H1 (cell line): ENCODE measurements around the gene TSPEAR. TPM values are rescaled to one million over a fixed set of nuclear protein-coding genes. Genes with fewer than 3 reads are reported as not detected.

ENCODE experiments used
- CHD2 ChIP-seq: IDR thresholded peaks from 2 replicates; pipeline ENCODE4 v1.6.1; 2012; ENCODE audit warnings: low read length, improper control_type of control experiment
- polyA plus RNA-seq, 7 experiments: library from polyadenylated mRNA; depleted of rRNA in 3 of 7; stranded (reverse) in 5 of 7; unstranded in 2 of 7; fragments of >200 nt in 5 of 7; fragments of 200-250 nt in 2 of 7; gene quantifications; 1 replicate in 5 of 7; 2 replicates in 1 of 7; 4 replicates in 1 of 7; pipeline versions ENCODE4 v1.2.1 to v1.2.3, GENCODE V29; 2011 to 2013; ENCODE audit warnings: missing spikeins in 2 of 7, mixed read lengths in 2 of 7
- total RNA-seq: library from RNA; stranded (reverse); fragmentation: NEBNext Ultra II Directional; extraction: Animal tissue kit (Norgen Biotek cat#: 25700); gene quantifications from 2 replicates; pipeline ENCODE4 v1.2.1, GENCODE V29; 2021
- TF ChIP-seq, protein P1 (sequence below): fragments of 300-600 bp; sonication (generic); IDR thresholded peaks from 2 replicates; pipeline ENCODE4 v1.7.1; 2012; ENCODE audit warnings: low read length, moderate library complexity, mild to moderate bottlenecking, inconsistent platforms; ENCODE audit not compliant: insufficient replicate concordance

TSPEAR gene
- total and polyA plus RNA-seq, 2 of the 8 experiments (the other 6 are each of a cell fraction or from before 2014, with no cell fraction given): 0.58 to 0.89 TPM

DNA sequence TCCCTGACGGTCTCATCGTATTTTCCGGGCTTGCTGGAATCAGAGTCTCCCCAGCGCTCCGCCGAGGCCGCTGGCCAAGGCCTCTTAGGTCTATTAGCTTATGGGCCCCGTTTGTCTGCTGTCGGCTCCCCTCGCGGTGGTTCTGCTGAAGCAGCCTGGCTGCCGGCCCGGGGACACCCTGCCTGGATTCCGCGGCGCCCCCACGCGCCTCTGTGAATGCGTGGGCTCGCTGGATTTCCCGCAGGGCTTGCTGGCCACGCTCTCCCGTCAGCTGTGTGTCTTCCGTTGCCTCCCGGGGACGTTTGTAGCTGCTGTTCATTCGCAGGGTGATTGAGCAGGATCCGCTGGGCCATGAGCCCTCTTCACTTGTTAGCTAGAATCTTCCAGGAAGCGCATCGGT is 247.6 kb downstream of the TSPEAR start (continued):
- TF ChIP-seq, protein P1, sequence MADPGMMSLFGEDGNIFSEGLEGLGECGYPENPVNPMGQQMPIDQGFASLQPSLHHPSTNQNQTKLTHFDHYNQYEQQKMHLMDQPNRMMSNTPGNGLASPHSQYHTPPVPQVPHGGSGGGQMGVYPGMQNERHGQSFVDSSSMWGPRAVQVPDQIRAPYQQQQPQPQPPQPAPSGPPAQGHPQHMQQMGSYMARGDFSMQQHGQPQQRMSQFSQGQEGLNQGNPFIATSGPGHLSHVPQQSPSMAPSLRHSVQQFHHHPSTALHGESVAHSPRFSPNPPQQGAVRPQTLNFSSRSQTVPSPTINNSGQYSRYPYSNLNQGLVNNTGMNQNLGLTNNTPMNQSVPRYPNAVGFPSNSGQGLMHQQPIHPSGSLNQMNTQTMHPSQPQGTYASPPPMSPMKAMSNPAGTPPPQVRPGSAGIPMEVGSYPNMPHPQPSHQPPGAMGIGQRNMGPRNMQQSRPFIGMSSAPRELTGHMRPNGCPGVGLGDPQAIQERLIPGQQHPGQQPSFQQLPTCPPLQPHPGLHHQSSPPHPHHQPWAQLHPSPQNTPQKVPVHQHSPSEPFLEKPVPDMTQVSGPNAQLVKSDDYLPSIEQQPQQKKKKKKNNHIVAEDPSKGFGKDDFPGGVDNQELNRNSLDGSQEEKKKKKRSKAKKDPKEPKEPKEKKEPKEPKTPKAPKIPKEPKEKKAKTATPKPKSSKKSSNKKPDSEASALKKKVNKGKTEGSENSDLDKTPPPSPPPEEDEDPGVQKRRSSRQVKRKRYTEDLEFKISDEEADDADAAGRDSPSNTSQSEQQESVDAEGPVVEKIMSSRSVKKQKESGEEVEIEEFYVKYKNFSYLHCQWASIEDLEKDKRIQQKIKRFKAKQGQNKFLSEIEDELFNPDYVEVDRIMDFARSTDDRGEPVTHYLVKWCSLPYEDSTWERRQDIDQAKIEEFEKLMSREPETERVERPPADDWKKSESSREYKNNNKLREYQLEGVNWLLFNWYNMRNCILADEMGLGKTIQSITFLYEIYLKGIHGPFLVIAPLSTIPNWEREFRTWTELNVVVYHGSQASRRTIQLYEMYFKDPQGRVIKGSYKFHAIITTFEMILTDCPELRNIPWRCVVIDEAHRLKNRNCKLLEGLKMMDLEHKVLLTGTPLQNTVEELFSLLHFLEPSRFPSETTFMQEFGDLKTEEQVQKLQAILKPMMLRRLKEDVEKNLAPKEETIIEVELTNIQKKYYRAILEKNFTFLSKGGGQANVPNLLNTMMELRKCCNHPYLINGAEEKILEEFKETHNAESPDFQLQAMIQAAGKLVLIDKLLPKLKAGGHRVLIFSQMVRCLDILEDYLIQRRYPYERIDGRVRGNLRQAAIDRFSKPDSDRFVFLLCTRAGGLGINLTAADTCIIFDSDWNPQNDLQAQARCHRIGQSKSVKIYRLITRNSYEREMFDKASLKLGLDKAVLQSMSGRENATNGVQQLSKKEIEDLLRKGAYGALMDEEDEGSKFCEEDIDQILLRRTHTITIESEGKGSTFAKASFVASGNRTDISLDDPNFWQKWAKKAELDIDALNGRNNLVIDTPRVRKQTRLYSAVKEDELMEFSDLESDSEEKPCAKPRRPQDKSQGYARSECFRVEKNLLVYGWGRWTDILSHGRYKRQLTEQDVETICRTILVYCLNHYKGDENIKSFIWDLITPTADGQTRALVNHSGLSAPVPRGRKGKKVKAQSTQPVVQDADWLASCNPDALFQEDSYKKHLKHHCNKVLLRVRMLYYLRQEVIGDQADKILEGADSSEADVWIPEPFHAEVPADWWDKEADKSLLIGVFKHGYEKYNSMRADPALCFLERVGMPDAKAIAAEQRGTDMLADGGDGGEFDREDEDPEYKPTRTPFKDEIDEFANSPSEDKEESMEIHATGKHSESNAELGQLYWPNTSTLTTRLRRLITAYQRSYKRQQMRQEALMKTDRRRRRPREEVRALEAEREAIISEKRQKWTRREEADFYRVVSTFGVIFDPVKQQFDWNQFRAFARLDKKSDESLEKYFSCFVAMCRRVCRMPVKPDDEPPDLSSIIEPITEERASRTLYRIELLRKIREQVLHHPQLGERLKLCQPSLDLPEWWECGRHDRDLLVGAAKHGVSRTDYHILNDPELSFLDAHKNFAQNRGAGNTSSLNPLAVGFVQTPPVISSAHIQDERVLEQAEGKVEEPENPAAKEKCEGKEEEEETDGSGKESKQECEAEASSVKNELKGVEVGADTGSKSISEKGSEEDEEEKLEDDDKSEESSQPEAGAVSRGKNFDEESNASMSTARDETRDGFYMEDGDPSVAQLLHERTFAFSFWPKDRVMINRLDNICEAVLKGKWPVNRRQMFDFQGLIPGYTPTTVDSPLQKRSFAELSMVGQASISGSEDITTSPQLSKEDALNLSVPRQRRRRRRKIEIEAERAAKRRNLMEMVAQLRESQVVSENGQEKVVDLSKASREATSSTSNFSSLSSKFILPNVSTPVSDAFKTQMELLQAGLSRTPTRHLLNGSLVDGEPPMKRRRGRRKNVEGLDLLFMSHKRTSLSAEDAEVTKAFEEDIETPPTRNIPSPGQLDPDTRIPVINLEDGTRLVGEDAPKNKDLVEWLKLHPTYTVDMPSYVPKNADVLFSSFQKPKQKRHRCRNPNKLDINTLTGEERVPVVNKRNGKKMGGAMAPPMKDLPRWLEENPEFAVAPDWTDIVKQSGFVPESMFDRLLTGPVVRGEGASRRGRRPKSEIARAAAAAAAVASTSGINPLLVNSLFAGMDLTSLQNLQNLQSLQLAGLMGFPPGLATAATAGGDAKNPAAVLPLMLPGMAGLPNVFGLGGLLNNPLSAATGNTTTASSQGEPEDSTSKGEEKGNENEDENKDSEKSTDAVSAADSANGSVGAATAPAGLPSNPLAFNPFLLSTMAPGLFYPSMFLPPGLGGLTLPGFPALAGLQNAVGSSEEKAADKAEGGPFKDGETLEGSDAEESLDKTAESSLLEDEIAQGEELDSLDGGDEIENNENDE: no peak
- no peak for TF ChIP-seq CHD2
